Measurements from ENCODE around the gene ALDH1L1. TPM values are rescaled to one million over a fixed set of nuclear protein-coding genes. Genes with fewer than 3 reads are reported as not detected.

The ALDH1L1 gene
- total and polyA plus RNA-seq, 2 of the 13 experiments (the other 11 are each of a cell fraction or from before 2014, with no cell fraction given): 11.2 to 28.7 TPM

- ChIA-PET CTCF (ENCODE audit: low intra/inter-chr PET ratio, low total read pairs) (no interaction called here), POLR2A (no interaction called here)
- H3K4me1 ChIP-seq (ENCODE audit: insufficient read depth, low read length): no peaks in the 10 kb centered on the region
- no peaks in the 10 kb centered on the region for H3K9me3 ChIP-seq (ENCODE audit: low read length)
- H3K9ac ChIP-seq (ENCODE audit: insufficient read depth, low read depth, low read length): no peak overlapping the region
- TF ChIP-seq ZNF550 (CRISPR knock-in tag; IDR thresholded peaks at IDR 0.05; ENCODE audit: borderline replicate concordance) (no peak), KLF6 (CRISPR knock-in tag; IDR thresholded peaks at IDR 0.05) (no peak), ZNF552 (CRISPR knock-in tag; IDR thresholded peaks at IDR 0.05; ENCODE audit: borderline replicate concordance) (no peak), TOE1 (CRISPR knock-in tag; IDR thresholded peaks at IDR 0.05) (no peak), FOXA3 (CRISPR knock-in tag; IDR thresholded peaks at IDR 0.05) (no peak), HOXA7 (CRISPR knock-in tag; IDR thresholded peaks at IDR 0.05) (no peak)
- BruUV-seq (replicated peaks): no TSS peak
- H2AFZ ChIP-seq (ENCODE audit: low read length): no peak overlapping the region
- peaks cover 3 to 5% of the 10 kb centered on the region in 2 experiments; a peak in 3 of 5 replicates for H3K36me3 ChIP-seq (replicated peaks in 1 of 2; ENCODE audit: control insufficient read depth in 1 of 2, insufficient read depth in 2 of 2, low read length in 2 of 2)
- FAIRE-seq (no peak), DNase-seq (ENCODE audit: low spot score) (no peak), ATAC-seq (no peak)
- intact Hi-C loops (cut with micrococcal nuclease; ENCODE audit: unreplicated experiment): no loop called here
- in situ Hi-C loops (cut with HindIII; ENCODE audit: extremely low pct_ligation_motif_present, low pct_unique_long_range_greater_than_20kb): no loop called here
- H4K20me1 ChIP-seq (ENCODE audit: insufficient read depth, low read length): no peaks in the 10 kb centered on the region
- no peak overlapping the region for H3K4me2 ChIP-seq (ENCODE audit: low read depth, low read length)
- H3K79me2 ChIP-seq (ENCODE audit: insufficient read depth, low read length): no peaks in the 10 kb centered on the region
- H3K27me3 ChIP-seq (ENCODE audit: control insufficient read depth in 1 of 2, insufficient read depth in 2 of 2, low read length in 2 of 2): no peaks in the 10 kb centered on the region
- 87% methylated on average over 13 of the region's 17 CpGs for WGBS (ENCODE audit: low lambda C conversion rate)
- H3K4me3 ChIP-seq (replicated peaks in 1 of 3; ENCODE audit: insufficient read depth in 1 of 3, low read depth in 2 of 3, low read length in 3 of 3): no peak overlapping the region
- no peak overlapping the region for H3K27ac ChIP-seq (ENCODE audit: extremely low read length, insufficient read depth, low read length)
These were observed 73.0 kb downstream of the ALDH1L1 start for GRCh38 chr3:126107203-126107939.

GRCh38 chr3:126106336-126107202 lies 73.8 kb downstream of the ALDH1L1 start:
- no peak for DNase-seq (ENCODE audit: low spot score)
- ATAC-seq: no peak
- Histone ChIP-seq H2AFZ (ENCODE audit: low read length) (no peak overlapping the region), H3K36me3 (replicated peaks in 1 of 2; ENCODE audit: control insufficient read depth in 1 of 2, insufficient read depth in 2 of 2, low read length in 2 of 2) (peaks cover 3 to 5% of the 10 kb centered on the region in 2 experiments; a peak in 3 of 5 replicates), H3K4me1 (ENCODE audit: insufficient read depth, low read length) (no peaks in the 10 kb centered on the region), H3K27me3 (ENCODE audit: control insufficient read depth in 1 of 2, insufficient read depth in 2 of 2, low read length in 2 of 2) (no peaks in the 10 kb centered on the region), H3K9ac (ENCODE audit: insufficient read depth, low read depth, low read length) (no peak overlapping the region), H4K20me1 (ENCODE audit: insufficient read depth, low read length) (no peaks in the 10 kb centered on the region), H3K79me2 (ENCODE audit: insufficient read depth, low read length) (no peaks in the 10 kb centered on the region), H3K9me3 (ENCODE audit: low read length) (no peaks in the 10 kb centered on the region), H3K4me2 (ENCODE audit: low read depth, low read length) (no peak overlapping the region), H3K4me3 (replicated peaks in 1 of 3; ENCODE audit: insufficient read depth in 1 of 3, low read depth in 2 of 3, low read length in 3 of 3) (no peak overlapping the region), H3K27ac (ENCODE audit: extremely low read length, insufficient read depth, low read length) (no peak overlapping the region)
- whole genome bisulfite sequencing (ENCODE audit: low lambda C conversion rate): 92% methylated on average over 15 of the region's 21 CpGs
- CTCF ChIA-PET (ENCODE audit: low intra/inter-chr PET ratio, low total read pairs): no interaction called here
- POLR2A ChIA-PET: no interaction called here
- no TSS peak for BruUV-seq (replicated peaks)
- no peak for FAIRE-seq
- intact Hi-C loops (cut with micrococcal nuclease; ENCODE audit: unreplicated experiment) (no loop called here), in situ Hi-C loops (cut with HindIII; ENCODE audit: extremely low pct_ligation_motif_present, low pct_unique_long_range_greater_than_20kb) (no loop called here)
- TF ChIP-seq ZNF337 (CRISPR knock-in tag; IDR thresholded peaks at IDR 0.05; ENCODE audit: borderline replicate concordance, low read depth): no peak
- TF ChIP-seq HNF1B (CRISPR knock-in tag; IDR thresholded peaks at IDR 0.05): no peak

All from HepG2 (cell line).